Astrocyte of the cerebellum (primary cell): ENCODE measurements around the gene EPHA8.

ENCODE experiments used
- DNase-seq: peaks from one replicate; pipeline ENCODE4 v3.0.0-alpha.2; 2011; ENCODE audit warnings: low read depth
- H3K4me3 ChIP-seq: 2 replicates; pipeline ENCODE4 v1.5.1; 2011; ENCODE audit warnings: mild to moderate bottlenecking, low read depth, low read length, moderate library complexity
- CTCF ChIP-seq: IDR thresholded peaks from 2 replicates; pipeline ENCODE4 v1.5.1; 2012; ENCODE audit warnings: low read length, low read depth, moderate library complexity, mild to moderate bottlenecking; ENCODE audit errors: missing control alignments
- in situ Hi-C: cut with HindIII; loops from 2 replicates; pipeline ENCODE4 v1.10.0; 2017; ENCODE audit warnings: low sequenced_read_pairs

The EPHA8 gene

GRCh38 chr1:22639286-22639685 lies 76.0 kb downstream of the EPHA8 start:
- in situ Hi-C loops: no loop called here
- TF ChIP-seq CTCF: no peak
- H3K4me3 ChIP-seq: no peak overlapping the region
- DNase-seq: no peak

- no peak for DNase-seq
- in situ Hi-C loops: no loop called here
- no peak overlapping the region for H3K4me3 ChIP-seq
- TF ChIP-seq CTCF: no peak
These were observed 78.0 kb downstream of the EPHA8 start for GRCh38 chr1:22641247-22641646.

- in situ Hi-C loops: no loop called here
- TF ChIP-seq CTCF: peak; percentile 90
- peak; percentile 8 for DNase-seq
These were observed 78.8 kb downstream of the EPHA8 start for GRCh38 chr1:22641906-22642636.

GRCh38 chr1:22643381-22643780 lies 80.1 kb downstream of the EPHA8 start, which contains the start of gene C1QC:
Gene C1QC, plus strand, starts transcription at chr1:22643633. Its CDS starts 391 bp downstream, at chr1:22644024.
- TF ChIP-seq CTCF: no peak
- in situ Hi-C loops: no loop called here
- H3K4me3 ChIP-seq: no peak within 1 kb of the TSS
- DNase-seq: no peak

More at GRCh38 chr1:22641906-22642636, 78.8 kb downstream of the EPHA8 start:
- H3K4me3 ChIP-seq: no peak overlapping the region

- no peak for DNase-seq
- H3K4me3 ChIP-seq: no peak overlapping the region
- in situ Hi-C loops: no loop called here
- no peak for TF ChIP-seq CTCF
These were observed 80.6 kb downstream of the EPHA8 start for GRCh38 chr1:22643928-22644327.

- TF ChIP-seq CTCF: no peak
- DNase-seq: no peak
- in situ Hi-C loops: loop anchor here (5.0 kb wide), 1 partner anchor 539 kb away; no protein-coding TSS in a partner anchor
- no peak overlapping the region for H3K4me3 ChIP-seq
These were observed 82.6 kb downstream of the EPHA8 start for GRCh38 chr1:22645931-22646330.
